PC-9 (cell line): ENCODE data around the gene MTERF1.

ENCODE experiments used
- CTCF ChIP-seq: fragments of 200-600 bp; sonication (generic); conservative IDR thresholded peaks from 2 replicates; pipeline ENCODE4 v1.6.1; 2017; ENCODE audit warnings: mixed run types, antibody characterized with exemption, mild to moderate bottlenecking, moderate library complexity
- EZH2 ChIP-seq: fragments of 200-600 bp; sonication (generic); IDR thresholded peaks from 2 replicates; pipeline ENCODE4 v1.8.0; 2017; ENCODE audit warnings: antibody characterized with exemption, low read depth

GRCh38 chr7:91894781-91895480, 14.4 kb upstream of the MTERF1 start:
- TF ChIP-seq CTCF (no peak), EZH2 (no peak)
